Type B pancreatic cell (in vitro differentiated cells): ENCODE measurements around the gene FAF1. TPM values are rescaled to one million over a fixed set of nuclear protein-coding genes. Genes with fewer than 3 reads are reported as not detected.

Experiments
- DNase-seq: peaks from one replicate; pipeline ENCODE4 v3.0.0; 2021; ENCODE audit warnings: mixed read lengths; ENCODE audit not compliant: unreplicated experiment; ENCODE audit errors: extremely low spot score
- H3K27ac Mint-ChIP-seq: 2 replicates; pipeline ENCODE4 v1.8.0; 2021; ENCODE audit warnings: mild to moderate bottlenecking, mixed read lengths
- H3K27me3 Mint-ChIP-seq: 2 replicates; pipeline ENCODE4 v1.8.0; 2021; ENCODE audit warnings: mixed read lengths
- H3K36me3 Mint-ChIP-seq: 2 replicates; pipeline ENCODE4 v1.8.0; 2021; ENCODE audit warnings: mixed read lengths
- H3K4me1 Mint-ChIP-seq: one replicate; pipeline ENCODE4 v1.8.0; 2021; ENCODE audit warnings: mixed read lengths; ENCODE audit not compliant: unreplicated experiment
- H3K4me3 Mint-ChIP-seq: 2 replicates; pipeline ENCODE4 v1.8.0; 2021; ENCODE audit warnings: mild to moderate bottlenecking, mixed read lengths
- H3K9me3 Mint-ChIP-seq: 2 replicates; pipeline ENCODE4 v1.8.0; 2021; ENCODE audit warnings: mixed read lengths
- CTCF ChIP-seq: fragments of 200-600 bp; sonication (generic); conservative IDR thresholded peaks from 2 replicates; pipeline ENCODE4 v1.5.0; 2021; ENCODE audit warnings: antibody characterized with exemption, mild to moderate bottlenecking
- total RNA-seq: library from RNA; stranded (reverse); gene quantifications from 2 replicates; pipeline ENCODE4 v1.2.1, GENCODE V29; 2021; ENCODE audit warnings: low replicate concordance

Gene FAF1
- total RNA-seq, 1 donor from 2014 or later, result 49.9 TPM

GRCh38 chr1:50425376-50426107 lies 534.5 kb downstream of the FAF1 start:
- DNase-seq, result no peak
- Mint-ChIP-seq H3K4me3 (peak overlapping the region; percentile 41), H3K36me3 (no peaks in the 10 kb centered on the region), H3K9me3 (no peaks in the 10 kb centered on the region), H3K4me1 (peaks cover 28% of the 10 kb centered on the region), H3K27ac (no peak overlapping the region), H3K27me3 (peaks cover 94% of the 10 kb centered on the region)
- TF ChIP-seq CTCF, result peak; percentile 43

- H3K27me3 Mint-ChIP-seq, result peaks cover 94% of the 10 kb centered on the region
- TF ChIP-seq CTCF, result no peak
- H3K36me3 Mint-ChIP-seq, result no peaks in the 10 kb centered on the region
- peak overlapping the region; percentile 90 for H3K4me3 Mint-ChIP-seq
- peaks cover 34% of the 10 kb centered on the region for H3K4me1 Mint-ChIP-seq
- no peak for DNase-seq
- H3K9me3 Mint-ChIP-seq, result no peaks in the 10 kb centered on the region
- H3K27ac Mint-ChIP-seq, result peak overlapping the region; percentile 54
Observed at GRCh38 chr1:50424884-50425375, 535.1 kb downstream of the FAF1 start.

- DNase-seq, result no peak
- Mint-ChIP-seq H3K4me3 (peak overlapping the region; percentile 90), H3K36me3 (no peaks in the 10 kb centered on the region), H3K27me3 (peaks cover 94% of the 10 kb centered on the region), H3K4me1 (peaks cover 36% of the 10 kb centered on the region), H3K27ac (peak overlapping the region; percentile 54), H3K9me3 (no peaks in the 10 kb centered on the region)
- TF ChIP-seq CTCF, result no peak
Observed at GRCh38 chr1:50424045-50424883, 535.8 kb downstream of the FAF1 start.

GRCh38 chr1:50423670-50424000 lies 536.4 kb downstream of the FAF1 start:
- peaks cover 36% of the 10 kb centered on the region for H3K4me1 Mint-ChIP-seq
- H3K36me3 Mint-ChIP-seq, result no peaks in the 10 kb centered on the region
- H3K9me3 Mint-ChIP-seq, result no peaks in the 10 kb centered on the region
- no peak for TF ChIP-seq CTCF
- DNase-seq, result peak; percentile 69
- H3K4me3 Mint-ChIP-seq, result peak overlapping the region; percentile 90
- H3K27ac Mint-ChIP-seq, result peak overlapping the region; percentile 48
- H3K27me3 Mint-ChIP-seq, result peaks cover 88% of the 10 kb centered on the region

GRCh38 chr1:50422946-50423669 lies 537.0 kb downstream of the FAF1 start, which contains the start of gene DMRTA2:
Gene DMRTA2 (minus strand): TSS chr1:50423443. CDS start chr1:50421536, 1,907 bp downstream.
- TF ChIP-seq CTCF, result no peak
- Mint-ChIP-seq H3K9me3 (no peaks in the 10 kb centered on the region), H3K4me1 (peaks cover 36% of the 10 kb centered on the region), H3K27ac (peak within 1 kb of the TSS; percentile 54), H3K36me3 (no peaks in the 10 kb centered on the region), H3K4me3 (peak within 1 kb of the TSS; percentile 90), H3K27me3 (peaks cover 88% of the 10 kb centered on the region)
- DNase-seq, result peak; percentile 75
